ENCODE results near the gene MOB4. TPM values are rescaled to one million over a fixed set of nuclear protein-coding genes. Genes with fewer than 3 reads are reported as not detected.
"Not testable (repeated sequence)": the region's sequence is repeated elsewhere in the genome, so short reads cannot be mapped to it uniquely, and the experiment has no call there.

MOB4 gene
- 10 to 100 TPM; 14.7 to 21.9 (median 18.4) TPM for total RNA-seq

- Histone ChIP-seq H3K27ac (peak within 1 kb of the TSS; percentile 88 to 97 (median 93)), H3K36me3 (peaks cover 0 to 9% (median 0%) of the 10 kb centered on the region in 3 donors), H3K9me3 (no peaks in the 10 kb centered on the region), H3K4me1 (peaks cover 0 to 40% (median 8%) of the 10 kb centered on the region in 4 donors), H3K27me3 (no peaks in the 10 kb centered on the region), H3K4me3 (peak within 1 kb of the TSS; percentile 72 to 91 (median 82))
- peak; percentile 87 for DNase-seq (ENCODE audit: low spot score in 2 of 2)
- whole genome bisulfite sequencing, 2 donors: 1% methylated on average over 37 to 64 of the region's 66 CpGs
- TF ChIP-seq POLR2A (IDR thresholded peaks at IDR 0.05): peak; percentile 96 to 98
- peak in 2 of 5 experiments; percentile 48 to 63 for TF ChIP-seq CTCF (IDR thresholded peaks at IDR 0.05)
- peak; percentile 83 to 100 for TF ChIP-seq EP300 (IDR thresholded peaks at IDR 0.05)
Observed at GRCh38 chr2:197515739-197516392, at the start of gene MOB4. MOB4 (plus strand) TSS chr2:197516066; CDS start chr2:197516087, 21 bp downstream.

GRCh38 chr2:197472166-197472565, 43.7 kb upstream of the MOB4 start:
- TF ChIP-seq CTCF (IDR thresholded peaks at IDR 0.05) (no peak), POLR2A (IDR thresholded peaks at IDR 0.05) (no peak), EP300 (IDR thresholded peaks at IDR 0.05) (no peak)
- Histone ChIP-seq H3K36me3 (peaks cover 3 to 95% (median 21%) of the 10 kb centered on the region in 3 donors), H3K4me1 (no peaks in the 10 kb centered on the region), H3K4me3 (no peak overlapping the region), H3K9me3 (no peaks in the 10 kb centered on the region), H3K27ac (no peak overlapping the region), H3K27me3 (no peaks in the 10 kb centered on the region)
- 97 to 98% methylated on average over 5 of the region's 5 CpGs for WGBS, 2 donors
- DNase-seq (ENCODE audit: low spot score in 2 of 2): no peak

- TF ChIP-seq POLR2A (IDR thresholded peaks at IDR 0.05): no peak
- TF ChIP-seq EP300 (IDR thresholded peaks at IDR 0.05): no peak
- no peak for TF ChIP-seq CTCF (IDR thresholded peaks at IDR 0.05)
- H3K27me3 ChIP-seq: no peaks in the 10 kb centered on the region
- H3K9me3 ChIP-seq: peaks cover 0 to 2% (median 0%) of the 10 kb centered on the region in 4 donors
- 96 to 99% methylated on average over 3 of the region's 3 CpGs for WGBS, 2 donors
- peaks cover 3 to 77% (median 6%) of the 10 kb centered on the region in 3 donors for H3K36me3 ChIP-seq
- H3K4me1 ChIP-seq: no peaks in the 10 kb centered on the region
- no peak overlapping the region for H3K4me3 ChIP-seq
- H3K27ac ChIP-seq: no peak overlapping the region
- no peak for DNase-seq (ENCODE audit: low spot score in 2 of 2)
Observed at GRCh38 chr2:197477797-197478196, 38.1 kb upstream of the MOB4 start.

GRCh38 chr2:197480165-197481036, 35.5 kb upstream of the MOB4 start:
- WGBS, 2 donors: 90 to 93% methylated on average over 9 of the region's 9 CpGs
- H3K27ac ChIP-seq: no peak overlapping the region
- H3K9me3 ChIP-seq: peaks cover 0 to 16% (median 0%) of the 10 kb centered on the region in 4 donors
- no peak for TF ChIP-seq POLR2A (IDR thresholded peaks at IDR 0.05)
- TF ChIP-seq EP300 (IDR thresholded peaks at IDR 0.05): no peak
- TF ChIP-seq CTCF (IDR thresholded peaks at IDR 0.05): no peak
- H3K4me1 ChIP-seq: no peaks in the 10 kb centered on the region
- DNase-seq (ENCODE audit: low spot score in 2 of 2): no peak
- H3K27me3 ChIP-seq: no peaks in the 10 kb centered on the region
- H3K4me3 ChIP-seq: no peak overlapping the region
- H3K36me3 ChIP-seq: peaks cover 0 to 80% (median 6%) of the 10 kb centered on the region in 3 donors

GRCh38 chr2:197484248-197484647, 31.6 kb upstream of the MOB4 start:
- Histone ChIP-seq H3K36me3 (peaks cover 0 to 92% (median 18%) of the 10 kb centered on the region in 3 donors), H3K9me3 (peaks cover 0 to 16% (median 0%) of the 10 kb centered on the region in 4 donors)
- 95 to 96% methylated on average over 3 of the region's 3 CpGs for WGBS, 2 donors
- DNase-seq (ENCODE audit: low spot score in 2 of 2); H3K4me1 ChIP-seq; H3K27ac ChIP-seq; H3K4me3 ChIP-seq; H3K27me3 ChIP-seq: not testable (repeated sequence)

All from tibial nerve (tissue), 4 donors.